Spleen (tissue), 11 donors: ENCODE measurements around the gene KLRF1. TPM values are rescaled to one million over a fixed set of nuclear protein-coding genes. Genes with fewer than 3 reads are reported as not detected.

Source experiments
- DNase-seq: peaks from one replicate; pipeline ENCODE4 v3.0.0-alpha.2; 2020
- H3K27ac ChIP-seq, 8 donors: fragments of 200-600 bp; sonication (generic) in 7 of 8; 1 replicate in 4 of 8; 2 replicates in 4 of 8; pipeline versions ENCODE4 v1.5.0 to v1.8.0; 2016 to 2021; ENCODE audit warnings: inconsistent platforms in 4 of 8, mild to moderate bottlenecking in 4 of 8, moderate library complexity in 1 of 8
- H3K27me3 ChIP-seq, 7 donors: fragments of 200-600 bp; sonication (generic) in 6 of 7; replicated peaks in 1 of 7; 1 replicate in 4 of 7; 2 replicates in 3 of 7; pipeline versions ENCODE4 v1.5.0 to v1.8.0; 2016 to 2021; ENCODE audit warnings: inconsistent platforms in 3 of 7, mild to moderate bottlenecking in 1 of 7
- H3K36me3 ChIP-seq, 6 donors: fragments of 200-600 bp; sonication (generic) in 5 of 6; 1 replicate in 4 of 6; 2 replicates in 2 of 6; pipeline versions ENCODE4 v1.5.0 to v1.8.0; 2016 to 2021; ENCODE audit warnings: inconsistent platforms in 2 of 6
- H3K4me1 ChIP-seq, 6 donors: fragments of 200-600 bp; sonication (generic) in 5 of 6; 1 replicate in 3 of 6; 2 replicates in 3 of 6; pipeline versions ENCODE4 v1.5.0 to v1.8.0; 2016 to 2021; ENCODE audit warnings: inconsistent platforms in 3 of 6
- H3K4me3 ChIP-seq, 8 donors: fragments of 200-600 bp; sonication (generic) in 7 of 8; 1 replicate in 4 of 8; 2 replicates in 4 of 8; pipeline versions ENCODE4 v1.5.0 to v1.8.0; 2016 to 2021; ENCODE audit warnings: inconsistent platforms in 4 of 8, mild to moderate bottlenecking in 4 of 8, moderate library complexity in 2 of 8
- H3K9me3 ChIP-seq, 8 donors: fragments of 200-600 bp; sonication (generic) in 7 of 8; 1 replicate in 4 of 8; 2 replicates in 4 of 8; pipeline versions ENCODE4 v1.5.0 to v1.8.0; 2016 to 2021; ENCODE audit warnings: inconsistent platforms in 4 of 8
- CTCF ChIP-seq, 11 experiments: fragments of 200-600 bp in 7 of 11; fragments of 450-650 bp in 4 of 11; sonication (generic) in 4 of 11; IDR thresholded peaks in 8 of 11; conservative IDR thresholded peaks in 3 of 11; 1 replicate in 7 of 11; 2 replicates in 4 of 11; pipeline versions ENCODE4 v1.4.0 to v1.8.0; 2016 to 2021; ENCODE audit warnings: antibody characterized with exemption in 11 of 11, inconsistent platforms in 4 of 11, mild to moderate bottlenecking in 1 of 11
- POLR2A ChIP-seq, 3 donors: fragments of 450-650 bp; IDR thresholded peaks; one replicate each; pipeline ENCODE4 v1.5.1; 2017; ENCODE audit warnings: antibody characterized with exemption in 3 of 3, mild to moderate bottlenecking in 1 of 3
- POLR2AphosphoS5 ChIP-seq, 3 donors: sonication (generic); formaldehyde crosslinking; IDR thresholded peaks; one replicate each; pipeline ENCODE4 v1.5.1; 2017; ENCODE audit warnings: antibody characterized with exemption in 3 of 3
- WGBS, 5 donors: extraction: QIAGEN DNeasy Blood & Tissue Kit in 3 of 5; methylation state at CpG; one replicate each; pipeline versions ENCODE4 v1.1.5 to v1.1.7; 2013 to 2018; 5-methylcytosine and 5-hydroxymethylcytosine counted together
- intact Hi-C: fragments of 100-400 bp; cut with DNase I; formaldehyde crosslinking; loops from one replicate; pipeline ENCODE4 v1.15.0; 2023; ENCODE audit warnings: low total_unique reads
- polyA plus RNA-seq, 3 donors: library from polyadenylated mRNA; stranded (reverse); fragments of 200-250 nt; gene quantifications; one replicate each; pipeline ENCODE4 v1.2.1, GENCODE V29; 2013
- total RNA-seq, 7 donors: library from RNA; depleted of rRNA in 3 of 7; stranded (reverse); fragments of >200 nt in 3 of 7; fragmentation: NEBNext Ultra II Directional in 4 of 7; extraction: Animal tissue kit (Norgen Biotek cat#: 25700) in 4 of 7; gene quantifications; one replicate each; pipeline versions ENCODE4 v1.1.0 to v1.2.1, GENCODE V29; 2016 to 2021
- donor health status: healthy with polysubstance abuse.
- donor health status: DM: no; HTN: no; CAD: no; lungs with moderate emphysema.
- donor health status: DM: no; HTN: no; CAD: no.
- donor health status: Bipolar disorder and iron deficiency.
- donor health status: healthy.
- donor health status: DM: no; HTN: no; CAD: no.
- donor health status: DM: yes; HTN: yes; CAD: no.

Gene KLRF1
- total and polyA plus RNA-seq, 10 donors: 7.9 to 22.6 (median 9.7) TPM

- intact Hi-C loops: no loop called here
- 51 to 72% (median 67%) methylated on average over 4 of the region's 4 CpGs for WGBS, 5 donors
These were observed 61.5 kb downstream of the KLRF1 start for GRCh38 chr12:9888665-9889273.

More at GRCh38 chr12:9888665-9889273, 61.5 kb downstream of the KLRF1 start:
- H3K27ac ChIP-seq: peak overlapping the region in 1 of 8 donors; percentile 4
- DNase-seq: no peak
- no peaks in the 10 kb centered on the region for H3K4me1 ChIP-seq
- H3K27me3 ChIP-seq: no peaks in the 10 kb centered on the region
- H3K36me3 ChIP-seq: no peaks in the 10 kb centered on the region
- TF ChIP-seq POLR2AphosphoS5 (IDR thresholded peaks at IDR 0.05): no peak
- TF ChIP-seq CTCF (IDR thresholded peaks at IDR 0.05 in 8 of 11, conservative IDR thresholded peaks at IDR 0.05 in 3 of 11): no peak
- no peak for TF ChIP-seq POLR2A (IDR thresholded peaks at IDR 0.05)
- no peak overlapping the region for H3K4me3 ChIP-seq
- no peaks in the 10 kb centered on the region for H3K9me3 ChIP-seq

Other genes starting within 250 kb of the KLRF1 start
- 10 to 100 TPM in 6 of 7 donors, 1 to 10 TPM in 1; 5.8 to 28.2 (median 18.0) TPM for gene KLRB1, start 219.6 kb upstream of the KLRF1 start, total RNA-seq
- 1 to 10 TPM; 4.9 to 9.0 (median 7.5) TPM for gene KLRB1, start 219.6 kb upstream of the KLRF1 start, polyA plus RNA-seq
- gene CLEC2D, start 157.8 kb upstream of the KLRF1 start, total RNA-seq: 100 to 1,000 TPM in 1 of 7 donors, 10 to 100 TPM in 6; 74.9 to 131 (median 87.7) TPM
- 10 to 100 TPM; 20.8 to 48.5 (median 39.7) TPM for gene CLEC2D, start 157.8 kb upstream of the KLRF1 start, polyA plus RNA-seq
- 10 to 100 TPM in 6 of 7 donors, 1 to 10 TPM in 1; 6.3 to 18.1 (median 13.2) TPM for gene CLECL1, start 94.4 kb upstream of the KLRF1 start, total RNA-seq
- gene CLECL1, start 94.4 kb upstream of the KLRF1 start, polyA plus RNA-seq: 100 to 1,000 TPM in 1 of 3 donors, 10 to 100 TPM in 2; 24.2 to 103 (median 40.4) TPM
- 100 to 1,000 TPM in 1 of 7 donors, 10 to 100 TPM in 6; 29.5 to 123 (median 65.6) TPM for gene CD69, start 66.6 kb upstream of the KLRF1 start, total RNA-seq
- 10 to 100 TPM; 49.2 to 71.6 (median 55.1) TPM for gene CD69, start 66.6 kb upstream of the KLRF1 start, polyA plus RNA-seq
- 10 to 100 TPM; 38.2 to 60.2 (median 55.8) TPM for gene CLEC2B, start 41.9 kb downstream of the KLRF1 start, total RNA-seq
- gene CLEC2B, start 41.9 kb downstream of the KLRF1 start, polyA plus RNA-seq: 10 to 100 TPM; 20.4 to 35.2 (median 25.8) TPM
- not detected for gene KLRF2, start 54.0 kb downstream of the KLRF1 start, total RNA-seq
- under 1 TPM in 1 of 3 donors, not detected in 2; 0.17 TPM for gene KLRF2, start 54.0 kb downstream of the KLRF1 start, polyA plus RNA-seq
- not detected for gene CLEC2A, start 104.9 kb downstream of the KLRF1 start, total RNA-seq
- gene CLEC2A, start 104.9 kb downstream of the KLRF1 start, polyA plus RNA-seq: not detected
- gene CLEC12A, start 143.9 kb downstream of the KLRF1 start, total RNA-seq: 10 to 100 TPM; 15.2 to 59.5 (median 25.8) TPM
- 10 to 100 TPM in 1 of 3 donors, 1 to 10 TPM in 2; 5.4 to 25.3 (median 5.8) TPM for gene CLEC12A, start 143.9 kb downstream of the KLRF1 start, polyA plus RNA-seq
- 1 to 10 TPM; 2.0 to 7.7 (median 2.9) TPM for gene CLEC1B, start 171.6 kb downstream of the KLRF1 start, total RNA-seq
- 1 to 10 TPM in 1 of 3 donors, under 1 TPM in 2; 0.67 to 1.1 (median 0.67) TPM for gene CLEC1B, start 171.6 kb downstream of the KLRF1 start, polyA plus RNA-seq
- 10 to 100 TPM in 1 of 7 donors, 1 to 10 TPM in 6; 1.1 to 11.0 (median 1.6) TPM for gene CLEC12B, start 183.1 kb downstream of the KLRF1 start, total RNA-seq
- 1 to 10 TPM in 1 of 3 donors, under 1 TPM in 2; 0.20 to 1.9 (median 0.22) TPM for gene CLEC12B, start 183.1 kb downstream of the KLRF1 start, polyA plus RNA-seq
- 1 to 10 TPM in 4 of 7 donors, under 1 TPM in 3; 0.28 to 3.7 (median 1.3) TPM for gene CLEC9A, start 203.2 kb downstream of the KLRF1 start, total RNA-seq
- 1 to 10 TPM in 1 of 3 donors, under 1 TPM in 1, not detected in 1; 0.43 to 1.1 TPM for gene CLEC9A, start 203.2 kb downstream of the KLRF1 start, polyA plus RNA-seq